Stimulated activated CD8-positive, alpha-beta memory T cell treated with anti-CD3 and anti-CD28 coated beads, Interleukin-12 subunit alpha, Interleukin-12 subunit beta, amount 100 ng/mL, for 4 hours (primary cell): ENCODE results near the gene ZW10.

Experiments used
- DNase-seq: peaks from one replicate; pipeline ENCODE4 v3.0.0-alpha.2; 2020; ENCODE audit warnings: low read depth

Gene ZW10

GRCh38 chr11:113697111-113697510, 76.4 kb downstream of the ZW10 start:
- no peak for DNase-seq

GRCh38 chr11:113695207-113695606, 78.3 kb downstream of the ZW10 start:
- DNase-seq = no peak

- DNase-seq = no peak
Observed at GRCh38 chr11:113694390-113694789, 79.1 kb downstream of the ZW10 start.

GRCh38 chr11:113693030-113693429, 80.5 kb downstream of the ZW10 start:
- no peak for DNase-seq

- DNase-seq = no peak
Observed at GRCh38 chr11:113690619-113691569, 82.6 kb downstream of the ZW10 start.

GRCh38 chr11:113689768-113690618, 83.5 kb downstream of the ZW10 start:
- DNase-seq = no peak

GRCh38 chr11:113685654-113686359, 87.7 kb downstream of the ZW10 start:
- DNase-seq = no peak

GRCh38 chr11:113684496-113684895, 89.0 kb downstream of the ZW10 start:
- DNase-seq = no peak

- DNase-seq = no peak
Observed at GRCh38 chr11:113683481-113684046, 89.9 kb downstream of the ZW10 start.
